ENCODE data around the gene MEGF6.

The MEGF6 gene

DNA sequence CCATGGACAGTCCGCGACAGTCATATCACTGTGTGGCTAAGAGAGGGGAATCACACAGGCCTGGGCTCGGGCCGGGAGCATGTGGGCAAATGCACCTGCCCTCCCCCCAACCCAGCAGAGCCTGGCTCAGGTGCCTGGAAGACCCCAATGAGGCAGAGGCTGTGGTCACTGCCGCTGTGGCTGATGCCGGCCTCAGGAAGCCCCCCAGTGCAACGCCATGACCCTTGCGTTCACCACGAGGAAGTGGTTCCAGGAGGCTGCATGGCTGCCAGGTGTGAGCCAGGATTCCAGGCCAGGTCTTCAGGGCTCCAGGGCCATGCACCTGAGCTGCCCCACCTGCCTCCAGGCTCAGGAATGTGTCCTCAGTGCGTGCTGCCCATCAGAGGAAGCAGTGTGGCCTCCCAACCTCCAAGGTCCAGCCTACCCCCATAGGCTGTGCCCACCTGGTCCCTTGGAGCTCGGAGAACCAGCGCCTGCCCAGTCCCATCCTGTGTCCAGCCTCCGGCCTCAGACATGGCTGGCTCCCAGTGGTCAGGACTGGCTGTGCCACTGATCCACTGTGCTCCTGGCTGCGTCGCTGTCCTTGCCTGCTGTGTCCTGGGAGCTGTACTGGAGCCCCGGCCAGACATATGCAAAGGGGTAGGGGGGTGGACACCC is 148.8 kb downstream of the MEGF6 start:
- no peak for DNase-seq (ENCODE audit: low read depth)
- H3K4me3 ChIP-seq (ENCODE audit: low read depth, low read length): no peak overlapping the region
- TF ChIP-seq, protein P1, sequence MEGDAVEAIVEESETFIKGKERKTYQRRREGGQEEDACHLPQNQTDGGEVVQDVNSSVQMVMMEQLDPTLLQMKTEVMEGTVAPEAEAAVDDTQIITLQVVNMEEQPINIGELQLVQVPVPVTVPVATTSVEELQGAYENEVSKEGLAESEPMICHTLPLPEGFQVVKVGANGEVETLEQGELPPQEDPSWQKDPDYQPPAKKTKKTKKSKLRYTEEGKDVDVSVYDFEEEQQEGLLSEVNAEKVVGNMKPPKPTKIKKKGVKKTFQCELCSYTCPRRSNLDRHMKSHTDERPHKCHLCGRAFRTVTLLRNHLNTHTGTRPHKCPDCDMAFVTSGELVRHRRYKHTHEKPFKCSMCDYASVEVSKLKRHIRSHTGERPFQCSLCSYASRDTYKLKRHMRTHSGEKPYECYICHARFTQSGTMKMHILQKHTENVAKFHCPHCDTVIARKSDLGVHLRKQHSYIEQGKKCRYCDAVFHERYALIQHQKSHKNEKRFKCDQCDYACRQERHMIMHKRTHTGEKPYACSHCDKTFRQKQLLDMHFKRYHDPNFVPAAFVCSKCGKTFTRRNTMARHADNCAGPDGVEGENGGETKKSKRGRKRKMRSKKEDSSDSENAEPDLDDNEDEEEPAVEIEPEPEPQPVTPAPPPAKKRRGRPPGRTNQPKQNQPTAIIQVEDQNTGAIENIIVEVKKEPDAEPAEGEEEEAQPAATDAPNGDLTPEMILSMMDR (IDR thresholded peaks at IDR 0.05; ENCODE audit: insufficient read depth, low read depth, low read length, missing control alignments): no peak

DNA sequence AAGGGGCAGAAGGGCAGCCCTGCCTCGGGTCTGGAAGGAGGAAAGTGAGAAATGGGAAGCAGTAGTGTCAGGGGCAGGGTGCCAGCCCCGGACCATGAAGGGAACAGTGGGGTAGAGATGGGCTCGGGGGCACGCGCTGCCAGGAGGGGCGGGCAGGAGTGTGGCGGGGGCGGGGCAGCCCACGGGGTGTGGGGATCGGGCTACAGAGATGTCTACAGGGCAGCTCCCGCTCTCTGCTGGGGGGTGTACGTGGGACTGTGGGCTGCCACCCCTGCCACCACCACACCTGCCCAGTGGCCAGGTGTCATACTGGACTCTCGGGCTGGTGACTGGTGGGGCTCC is 149.4 kb downstream of the MEGF6 start:
- no peak overlapping the region for H3K4me3 ChIP-seq (ENCODE audit: low read depth, low read length)
- no peak for DNase-seq (ENCODE audit: low read depth)
- TF ChIP-seq, protein P1 (IDR thresholded peaks at IDR 0.05; ENCODE audit: insufficient read depth, low read depth, low read length, missing control alignments): no peak

DNA sequence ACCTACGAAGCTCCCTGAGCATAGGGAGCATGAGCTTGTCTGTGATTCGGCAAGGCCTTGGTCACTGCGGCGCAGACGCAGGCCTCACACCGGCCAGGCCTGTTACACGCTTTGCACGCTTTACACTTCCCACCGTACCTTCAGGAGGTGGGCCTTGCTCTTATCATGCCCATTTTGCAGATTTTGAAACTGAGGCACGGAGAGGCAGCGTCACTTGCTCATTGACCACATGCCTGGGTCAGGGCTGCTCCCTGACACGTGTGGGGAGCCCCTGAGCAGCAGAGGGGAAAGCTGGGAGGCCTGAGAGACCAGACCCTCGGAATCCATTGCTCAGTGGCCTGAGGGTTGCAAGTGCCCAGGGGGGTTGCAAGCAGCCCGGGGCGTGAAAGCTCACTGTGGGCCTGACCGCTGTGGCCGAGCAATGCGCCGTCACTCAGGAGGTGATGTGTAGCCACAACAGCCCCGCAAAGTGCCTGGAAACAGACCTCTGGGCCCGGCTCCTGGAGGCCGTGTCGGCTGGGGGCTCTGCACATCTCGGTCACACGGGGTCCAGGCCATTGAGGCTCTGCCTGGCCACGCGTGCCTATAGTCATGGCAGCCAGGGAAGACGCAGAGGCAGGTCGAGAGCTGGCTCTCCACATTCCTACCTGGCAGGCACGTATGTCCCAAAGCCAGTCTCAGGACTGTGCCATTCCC is 149.9 kb downstream of the MEGF6 start:
- no peak for DNase-seq (ENCODE audit: low read depth)
- TF ChIP-seq, protein P1 (IDR thresholded peaks at IDR 0.05; ENCODE audit: insufficient read depth, low read depth, low read length, missing control alignments): no peak
- H3K4me3 ChIP-seq (ENCODE audit: low read depth, low read length): no peak overlapping the region

DNA sequence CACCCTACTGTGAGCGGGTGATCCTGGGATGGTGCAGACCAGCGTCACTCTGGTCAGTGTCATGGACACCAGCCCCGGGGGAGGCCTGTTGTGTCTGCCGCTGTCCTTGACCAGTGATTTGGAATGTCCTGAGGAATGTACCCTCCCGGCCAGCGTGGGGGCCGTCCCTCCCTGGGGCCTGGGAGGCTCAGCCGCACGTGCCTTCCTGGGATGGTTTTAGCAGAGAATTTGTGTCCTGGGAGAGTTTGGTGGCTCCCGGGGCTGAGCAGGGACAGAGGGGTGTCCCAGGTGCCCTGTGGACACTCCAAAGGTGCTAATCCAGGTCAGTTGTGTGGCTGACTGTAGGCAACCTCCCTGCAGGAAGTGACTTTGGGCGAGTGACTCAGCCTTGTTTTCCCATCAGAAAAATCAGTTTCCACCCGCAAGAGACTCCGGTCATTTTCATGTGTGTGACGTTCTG is 150.6 kb downstream of the MEGF6 start:
- no peak overlapping the region for H3K4me3 ChIP-seq (ENCODE audit: low read depth, low read length)
- TF ChIP-seq, protein P1 (IDR thresholded peaks at IDR 0.05; ENCODE audit: insufficient read depth, low read depth, low read length, missing control alignments): no peak
- no peak for DNase-seq (ENCODE audit: low read depth)

DNA sequence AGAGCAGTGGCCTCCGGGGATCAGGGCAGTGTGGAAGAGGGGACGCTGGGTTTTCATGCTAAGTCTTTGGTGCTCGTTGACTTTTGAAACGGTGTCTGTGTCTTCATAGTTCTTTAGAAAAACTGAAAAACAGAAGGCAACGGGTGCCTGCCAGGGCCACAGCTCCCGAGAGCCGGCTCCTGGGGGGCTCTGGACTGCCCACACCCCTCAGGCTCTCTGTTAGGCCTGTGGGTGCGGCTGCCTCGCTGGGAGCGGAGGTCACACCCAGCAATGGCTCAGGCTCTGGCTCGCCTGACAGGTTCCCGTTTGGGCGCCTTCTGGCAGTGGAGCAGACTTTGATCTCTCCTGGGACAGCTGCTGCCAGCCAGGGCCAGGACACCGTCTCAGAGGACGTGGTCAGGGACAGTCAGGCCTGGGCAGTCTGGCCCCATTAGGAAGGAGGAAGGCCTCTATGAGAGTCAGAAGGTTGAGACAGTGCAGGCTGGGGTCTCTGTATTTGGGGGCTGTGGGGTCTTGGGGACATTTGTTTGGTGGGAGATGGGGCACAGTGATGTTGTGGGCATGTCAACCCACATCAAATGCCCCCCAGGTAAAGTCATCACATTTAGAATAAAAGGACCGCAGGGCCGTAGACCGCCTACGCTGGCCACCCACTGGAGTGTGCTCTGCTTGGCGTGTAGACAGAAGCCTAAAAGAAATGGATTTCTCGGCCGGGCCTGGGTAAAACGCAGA is 151.2 kb downstream of the MEGF6 start:
- TF ChIP-seq, protein P1 (IDR thresholded peaks at IDR 0.05; ENCODE audit: insufficient read depth, low read depth, low read length, missing control alignments): no peak
- DNase-seq (ENCODE audit: low read depth): no peak
- no peak overlapping the region for H3K4me3 ChIP-seq (ENCODE audit: low read depth, low read length)

DNA sequence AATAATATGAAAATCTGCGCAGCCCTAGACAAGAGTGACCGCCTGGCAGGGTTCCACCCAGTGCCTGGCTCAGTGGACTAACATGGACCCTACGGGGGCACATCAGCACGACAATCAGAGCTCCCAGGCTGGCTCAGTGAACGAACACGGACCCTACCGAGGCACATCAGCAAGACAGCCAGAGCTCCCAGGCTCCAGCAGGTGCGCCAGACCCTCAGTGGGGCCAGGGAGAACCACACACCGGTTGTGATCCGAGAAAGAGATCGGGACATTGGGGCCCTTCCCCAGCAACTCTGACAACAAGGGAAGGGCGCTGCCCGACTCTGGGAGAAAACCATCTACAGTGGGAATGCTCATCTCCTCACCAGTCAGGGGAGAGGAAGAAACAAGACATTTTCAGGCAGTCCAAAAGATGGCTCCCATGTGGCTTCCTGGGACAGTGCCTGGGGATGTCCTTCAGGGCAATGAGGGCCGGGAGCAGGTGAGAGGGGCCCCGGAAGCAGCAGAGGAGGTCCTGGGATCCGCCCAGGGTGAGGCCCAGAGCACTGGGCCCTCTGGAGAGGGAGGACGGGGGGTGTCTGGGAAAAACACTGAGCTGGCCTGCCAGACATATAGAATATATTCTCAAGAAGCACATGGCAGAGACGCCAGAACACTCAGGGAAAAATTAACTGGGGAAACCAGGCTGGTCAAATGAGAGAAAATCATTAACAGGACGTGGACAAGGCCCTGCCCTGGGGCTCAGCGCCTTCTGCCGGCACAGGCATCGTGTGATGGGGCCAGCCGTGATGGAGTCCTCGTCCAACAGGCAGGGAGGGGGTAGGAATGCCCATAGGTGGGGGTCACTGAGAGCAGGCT is 152.0 kb downstream of the MEGF6 start:
- no peak overlapping the region for H3K4me3 ChIP-seq (ENCODE audit: low read depth, low read length)
- TF ChIP-seq, protein P1 (IDR thresholded peaks at IDR 0.05; ENCODE audit: insufficient read depth, low read depth, low read length, missing control alignments): no peak
- DNase-seq (ENCODE audit: low read depth): no peak
